ENCODE data around the gene EEFSEC. TPM values are rescaled to one million over a fixed set of nuclear protein-coding genes. Genes with fewer than 3 reads are reported as not detected.

EEFSEC gene
- total RNA-seq, 1 donor from 2014 or later: 12.2 TPM

DNA sequence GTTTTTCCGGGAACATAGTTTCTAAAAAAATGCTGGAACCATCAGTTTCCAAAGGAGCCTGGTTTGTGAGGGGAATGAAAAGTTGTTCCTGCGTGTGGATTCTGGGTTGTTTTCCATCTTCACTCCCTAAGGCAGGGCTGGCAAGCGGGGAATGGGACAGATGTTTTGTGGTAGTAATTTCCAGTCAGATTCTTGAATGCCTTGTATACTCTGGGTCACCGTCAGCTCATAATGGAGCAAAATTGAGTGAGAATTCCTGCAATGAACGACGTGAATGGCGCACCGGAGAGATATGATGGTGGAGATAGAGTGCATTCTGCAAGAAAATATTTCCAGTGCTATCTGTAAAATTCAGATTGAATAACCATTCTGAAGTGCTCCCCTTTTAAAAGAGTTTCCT, 19.9 kb downstream of the EEFSEC start:
- Mint-ChIP-seq H3K27me3 (ENCODE audit: low read depth) (no peaks in the 10 kb centered on the region), H3K4me1 (ENCODE audit: low read depth) (peaks cover 2% of the 10 kb centered on the region), H3K27ac (ENCODE audit: unreplicated experiment) (no peak overlapping the region), H3K4me3 (ENCODE audit: unreplicated experiment) (no peak overlapping the region), H3K9me3 (ENCODE audit: low read depth) (no peaks in the 10 kb centered on the region), H3K36me3 (ENCODE audit: low read depth) (no peaks in the 10 kb centered on the region)
- TF ChIP-seq, protein P1, sequence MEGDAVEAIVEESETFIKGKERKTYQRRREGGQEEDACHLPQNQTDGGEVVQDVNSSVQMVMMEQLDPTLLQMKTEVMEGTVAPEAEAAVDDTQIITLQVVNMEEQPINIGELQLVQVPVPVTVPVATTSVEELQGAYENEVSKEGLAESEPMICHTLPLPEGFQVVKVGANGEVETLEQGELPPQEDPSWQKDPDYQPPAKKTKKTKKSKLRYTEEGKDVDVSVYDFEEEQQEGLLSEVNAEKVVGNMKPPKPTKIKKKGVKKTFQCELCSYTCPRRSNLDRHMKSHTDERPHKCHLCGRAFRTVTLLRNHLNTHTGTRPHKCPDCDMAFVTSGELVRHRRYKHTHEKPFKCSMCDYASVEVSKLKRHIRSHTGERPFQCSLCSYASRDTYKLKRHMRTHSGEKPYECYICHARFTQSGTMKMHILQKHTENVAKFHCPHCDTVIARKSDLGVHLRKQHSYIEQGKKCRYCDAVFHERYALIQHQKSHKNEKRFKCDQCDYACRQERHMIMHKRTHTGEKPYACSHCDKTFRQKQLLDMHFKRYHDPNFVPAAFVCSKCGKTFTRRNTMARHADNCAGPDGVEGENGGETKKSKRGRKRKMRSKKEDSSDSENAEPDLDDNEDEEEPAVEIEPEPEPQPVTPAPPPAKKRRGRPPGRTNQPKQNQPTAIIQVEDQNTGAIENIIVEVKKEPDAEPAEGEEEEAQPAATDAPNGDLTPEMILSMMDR (IDR thresholded peaks at IDR 0.05): no peak
- DNase-seq (ENCODE audit: low spot score): no peak

DNA sequence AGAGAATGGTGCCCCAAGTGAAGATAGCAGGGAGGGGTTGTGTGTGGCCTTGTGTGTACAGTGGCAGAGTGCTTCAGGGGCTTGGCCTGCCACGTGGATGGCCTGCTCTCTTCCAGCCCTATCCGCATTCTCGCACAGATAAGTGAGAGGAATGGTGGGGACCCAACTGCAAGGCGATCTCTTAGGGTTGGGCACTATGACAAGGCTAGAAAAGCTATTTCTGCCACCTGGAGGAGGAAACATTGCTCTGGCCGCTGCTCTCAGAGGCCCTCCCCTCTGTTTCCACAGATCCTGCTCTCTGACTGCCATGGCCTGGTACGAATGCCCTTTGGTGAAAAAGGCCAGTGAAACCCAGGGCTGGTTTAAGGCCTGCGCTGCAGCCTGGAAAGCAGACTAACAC, 20.6 kb downstream of the EEFSEC start:
- no peaks in the 10 kb centered on the region for H3K36me3 Mint-ChIP-seq (ENCODE audit: low read depth)
- no peak overlapping the region for H3K27ac Mint-ChIP-seq (ENCODE audit: unreplicated experiment)
- H3K27me3 Mint-ChIP-seq (ENCODE audit: low read depth): no peaks in the 10 kb centered on the region
- TF ChIP-seq, protein P1 (IDR thresholded peaks at IDR 0.05): no peak
- H3K4me3 Mint-ChIP-seq (ENCODE audit: unreplicated experiment): no peak overlapping the region
- no peaks in the 10 kb centered on the region for H3K9me3 Mint-ChIP-seq (ENCODE audit: low read depth)
- H3K4me1 Mint-ChIP-seq (ENCODE audit: low read depth): peaks cover 7% of the 10 kb centered on the region
- DNase-seq (ENCODE audit: low spot score): no peak

GRCh38 chr3:128174675-128175590, 21.7 kb downstream of the EEFSEC start:
- H3K27ac Mint-ChIP-seq (ENCODE audit: unreplicated experiment): no peak overlapping the region
- peaks cover 16% of the 10 kb centered on the region for H3K4me1 Mint-ChIP-seq (ENCODE audit: low read depth)
- H3K27me3 Mint-ChIP-seq (ENCODE audit: low read depth): no peaks in the 10 kb centered on the region
- no peak for DNase-seq (ENCODE audit: low spot score)
- TF ChIP-seq, protein P1 (IDR thresholded peaks at IDR 0.05): no peak
- no peaks in the 10 kb centered on the region for H3K9me3 Mint-ChIP-seq (ENCODE audit: low read depth)
- H3K36me3 Mint-ChIP-seq (ENCODE audit: low read depth): no peaks in the 10 kb centered on the region
- H3K4me3 Mint-ChIP-seq (ENCODE audit: unreplicated experiment): no peak overlapping the region

- Mint-ChIP-seq H3K27ac (ENCODE audit: unreplicated experiment) (no peak overlapping the region), H3K4me1 (ENCODE audit: low read depth) (peaks cover 16% of the 10 kb centered on the region), H3K36me3 (ENCODE audit: low read depth) (no peaks in the 10 kb centered on the region), H3K4me3 (ENCODE audit: unreplicated experiment) (no peak overlapping the region), H3K27me3 (ENCODE audit: low read depth) (no peaks in the 10 kb centered on the region), H3K9me3 (ENCODE audit: low read depth) (no peaks in the 10 kb centered on the region)
- TF ChIP-seq, protein P1 (IDR thresholded peaks at IDR 0.05): no peak
- no peak for DNase-seq (ENCODE audit: low spot score)
Observed at GRCh38 chr3:128175768-128176167, 22.5 kb downstream of the EEFSEC start.

GRCh38 chr3:128176276-128176833, 23.1 kb downstream of the EEFSEC start:
- TF ChIP-seq, protein P1 (IDR thresholded peaks at IDR 0.05): no peak
- Mint-ChIP-seq H3K4me3 (ENCODE audit: unreplicated experiment) (no peak overlapping the region), H3K27me3 (ENCODE audit: low read depth) (no peaks in the 10 kb centered on the region), H3K36me3 (ENCODE audit: low read depth) (no peaks in the 10 kb centered on the region), H3K27ac (ENCODE audit: unreplicated experiment) (no peak overlapping the region), H3K4me1 (ENCODE audit: low read depth) (peaks cover 18% of the 10 kb centered on the region), H3K9me3 (ENCODE audit: low read depth) (no peaks in the 10 kb centered on the region)
- no peak for DNase-seq (ENCODE audit: low spot score)

All from chondrocyte (in vitro differentiated cells).